Body of pancreas (tissue), 4 donors: ENCODE measurements around the gene PTPN9. TPM values are rescaled to one million over a fixed set of nuclear protein-coding genes. Genes with fewer than 3 reads are reported as not detected.

ENCODE experiments used
- ATAC-seq: fragments of 150-250 bp; one replicate; pipeline ENCODE4 v1.9.1; 2016
- DNase-seq, 4 donors: peaks; one replicate each; pipeline ENCODE4 v3.0.0-alpha.2; 2019
- H3K27ac ChIP-seq, 4 donors: fragments of 200-600 bp; sonication (generic); 1 replicate in 3 of 4; 2 replicates in 1 of 4; pipeline versions ENCODE4 v1.5.1 to v1.6.1; 2016 to 2019; ENCODE audit warnings: mild to moderate bottlenecking in 1 of 4, mixed read lengths in 1 of 4, moderate library complexity in 1 of 4
- H3K27me3 ChIP-seq, 2 donors: fragments of 200-600 bp; sonication (generic); one replicate each; pipeline ENCODE4 v1.6.0; 2016; ENCODE audit warnings: mild to moderate bottlenecking in 1 of 2
- H3K36me3 ChIP-seq, 2 donors: fragments of 200-600 bp; sonication (generic); replicated peaks in 1 of 2; 2 replicates each; pipeline ENCODE4 v1.5.1; 2016; ENCODE audit warnings: low read depth in 2 of 2; ENCODE audit not compliant: insufficient read depth in 1 of 2
- H3K4me1 ChIP-seq: fragments of 200-600 bp; sonication (generic); one replicate; pipeline ENCODE4 v1.6.0; 2016
- H3K4me3 ChIP-seq, 2 donors: fragments of 200-600 bp; sonication (generic); 1 replicate in 1 of 2; 2 replicates in 1 of 2; pipeline ENCODE4 v1.5.1; 2016 to 2019
- H3K9me3 ChIP-seq, 3 donors: fragments of 200-600 bp; sonication (generic); 1 replicate in 2 of 3; 2 replicates in 1 of 3; pipeline ENCODE4 v1.5.1; 2016
- CTCF ChIP-seq, 7 experiments: fragments of 450-650 bp in 4 of 7; fragments of 200-600 bp in 3 of 7; sonication (generic) in 3 of 7; IDR thresholded peaks; one replicate each; pipeline ENCODE4 v1.5.1; 2016 to 2019; ENCODE audit warnings: antibody characterized with exemption in 7 of 7
- POLR2A ChIP-seq, 3 donors: fragments of 450-650 bp; IDR thresholded peaks; one replicate each; pipeline ENCODE4 v1.6.1; 2016; ENCODE audit warnings: antibody characterized with exemption in 3 of 3, mild to moderate bottlenecking in 2 of 3
- WGBS, 2 donors: methylation state at CpG; one replicate each; pipeline ENCODE4 v1.1.5; 2017; 5-methylcytosine and 5-hydroxymethylcytosine counted together
- intact Hi-C: fragments of 100-400 bp; cut with DNase I; formaldehyde crosslinking; loops from one replicate; pipeline ENCODE4 v1.15.1; 2023
- total RNA-seq, 2 donors: library from RNA; depleted of rRNA; stranded (reverse); fragments of >200 nt; gene quantifications; one replicate each; pipeline ENCODE4 v1.1.0, GENCODE V29; 2016

The PTPN9 gene
- total RNA-seq, 2 donors from 2014 or later: 7.3 to 9.9 TPM

GRCh38 chr15:75620058-75620820 lies 41.1 kb upstream of the PTPN9 start:
- no peak for ATAC-seq
- no peak for TF ChIP-seq POLR2A (IDR thresholded peaks at IDR 0.05)
- H3K27me3 ChIP-seq: no peaks in the 10 kb centered on the region
- 63 to 73% methylated on average over 4 of the region's 4 CpGs for WGBS, 2 donors
- no peaks in the 10 kb centered on the region for H3K4me1 ChIP-seq
- H3K9me3 ChIP-seq: no peaks in the 10 kb centered on the region
- intact Hi-C loops: no loop called here
- DNase-seq: peak in 1 of 4 donors; percentile 26
- no peak overlapping the region for H3K27ac ChIP-seq
- peaks cover 0 to 11% of the 10 kb centered on the region in 2 donors for H3K36me3 ChIP-seq
- H3K4me3 ChIP-seq: no peak overlapping the region

GRCh38 chr15:75616766-75617165 lies 37.7 kb upstream of the PTPN9 start:
- no peak for DNase-seq
- TF ChIP-seq POLR2A (IDR thresholded peaks at IDR 0.05) (no peak), CTCF (IDR thresholded peaks at IDR 0.05) (no peak)
- Histone ChIP-seq H3K27me3 (no peaks in the 10 kb centered on the region), H3K4me1 (no peaks in the 10 kb centered on the region), H3K9me3 (no peaks in the 10 kb centered on the region), H3K4me3 (no peak overlapping the region), H3K36me3 (peaks cover 0 to 16% of the 10 kb centered on the region in 2 donors), H3K27ac (no peak overlapping the region)
- intact Hi-C loops: no loop called here
- ATAC-seq: no peak

- DNase-seq (no peak), ATAC-seq (no peak)
- H3K4me1 ChIP-seq: no peaks in the 10 kb centered on the region
- WGBS, 2 donors: 70 to 93% methylated on average over 6 of the region's 6 CpGs
- TF ChIP-seq POLR2A (IDR thresholded peaks at IDR 0.05) (no peak), CTCF (IDR thresholded peaks at IDR 0.05) (no peak)
- intact Hi-C loops: no loop called here
- H3K27me3 ChIP-seq: no peaks in the 10 kb centered on the region
- H3K27ac ChIP-seq: no peak overlapping the region
- no peaks in the 10 kb centered on the region for H3K9me3 ChIP-seq
- H3K4me3 ChIP-seq: no peak overlapping the region
- peaks cover 0 to 29% of the 10 kb centered on the region in 2 donors for H3K36me3 ChIP-seq
Observed at GRCh38 chr15:75606711-75607699, 27.9 kb upstream of the PTPN9 start.

- H3K27ac ChIP-seq: no peak overlapping the region
- no peak for DNase-seq
- H3K4me3 ChIP-seq: no peak overlapping the region
- H3K27me3 ChIP-seq: no peaks in the 10 kb centered on the region
- no peak for ATAC-seq
- peaks cover 0 to 29% of the 10 kb centered on the region in 2 donors for H3K36me3 ChIP-seq
- H3K4me1 ChIP-seq: no peaks in the 10 kb centered on the region
- H3K9me3 ChIP-seq: no peaks in the 10 kb centered on the region
- 85 to 86% methylated on average over 8 of the region's 8 CpGs for WGBS, 2 donors
- intact Hi-C loops: no loop called here
- no peak for TF ChIP-seq CTCF (IDR thresholded peaks at IDR 0.05)
- no peak for TF ChIP-seq POLR2A (IDR thresholded peaks at IDR 0.05)
Observed at GRCh38 chr15:75606026-75606425, 26.9 kb upstream of the PTPN9 start.

- H3K27ac ChIP-seq: no peak overlapping the region
- intact Hi-C loops: no loop called here
- peaks cover 3 to 8% of the 10 kb centered on the region in 2 donors for H3K36me3 ChIP-seq
- no peak overlapping the region for H3K4me3 ChIP-seq
- ATAC-seq: peak; percentile 21
- TF ChIP-seq CTCF (IDR thresholded peaks at IDR 0.05): no peak
- no peak for TF ChIP-seq POLR2A (IDR thresholded peaks at IDR 0.05)
- no peaks in the 10 kb centered on the region for H3K9me3 ChIP-seq
- DNase-seq: no peak
- 54 to 82% methylated on average over 1 to 2 of the region's 2 CpGs for WGBS, 2 donors
- peaks cover 13% of the 10 kb centered on the region for H3K4me1 ChIP-seq
- H3K27me3 ChIP-seq: no peaks in the 10 kb centered on the region
Observed at GRCh38 chr15:75599401-75599800, 20.3 kb upstream of the PTPN9 start.
